ENCODE measurements around the gene SBK1.
"Not testable (repeated sequence)": the region's sequence is repeated elsewhere in the genome, so short reads cannot be mapped to it uniquely, and the experiment has no call there.

Gene SBK1

DNA sequence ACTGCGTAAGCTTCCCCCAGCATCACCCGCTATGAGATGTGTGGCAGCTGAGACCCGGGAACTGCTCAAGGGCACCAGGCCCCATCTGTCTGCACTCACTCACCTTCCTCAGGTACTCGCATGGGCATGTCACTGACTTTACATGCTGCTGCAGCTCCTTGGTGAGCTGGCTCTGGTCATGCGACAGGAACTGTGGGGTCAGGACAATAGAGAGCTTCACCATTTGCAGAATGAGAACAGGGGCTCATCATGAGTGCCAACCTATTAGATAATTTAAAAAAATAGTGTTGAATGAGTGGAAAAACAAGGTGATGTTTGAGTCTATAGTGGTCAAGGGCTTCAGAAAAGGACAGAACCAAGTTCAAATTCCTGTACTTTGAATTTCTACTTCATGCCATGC lies 70.3 kb downstream of the SBK1 start:
- H3K27me3 ChIP-seq (ENCODE audit: insufficient read depth, low read length); H3K36me3 ChIP-seq (ENCODE audit: insufficient read depth, low read depth, low read length); H3K27ac ChIP-seq (ENCODE audit: low read length); H3K4me3 ChIP-seq (ENCODE audit: low read length); H3K9ac ChIP-seq (ENCODE audit: low read depth, low read length); H3K4me1 ChIP-seq (ENCODE audit: insufficient read depth, low read length); H3K9me3 ChIP-seq (ENCODE audit: insufficient read depth, low read depth, low read length): not testable (repeated sequence)

DNA sequence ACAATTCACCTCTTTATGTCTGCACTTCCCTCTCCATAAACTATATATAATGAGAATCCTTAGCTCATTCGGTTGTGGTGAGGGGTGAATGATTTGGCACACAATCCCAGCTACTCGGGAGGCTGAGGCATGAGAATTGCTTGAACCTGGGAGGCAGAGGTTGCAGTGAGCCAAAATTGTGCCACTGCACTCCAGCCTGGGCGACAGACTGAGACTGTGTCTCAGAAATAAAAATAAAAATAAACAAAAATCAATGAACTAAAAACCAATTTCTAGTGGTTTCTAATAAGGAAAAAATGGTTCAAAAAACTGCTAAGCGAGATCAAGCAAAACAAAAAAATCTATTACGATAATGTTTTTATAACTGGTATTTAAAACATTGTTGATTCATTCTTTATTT lies 71.1 kb downstream of the SBK1 start, which contains the start of gene NPIPB6:
NPIPB6 (minus strand) TSS at position 101 of the 400 bp plus-strand sequence. CDS start 686 bp downstream, outside the sequence.
- not testable (repeated sequence) for H3K36me3 ChIP-seq (ENCODE audit: insufficient read depth, low read depth, low read length); H3K9ac ChIP-seq (ENCODE audit: low read depth, low read length); H3K4me3 ChIP-seq (ENCODE audit: low read length); H3K4me1 ChIP-seq (ENCODE audit: insufficient read depth, low read length); H3K27me3 ChIP-seq (ENCODE audit: insufficient read depth, low read length); H3K9me3 ChIP-seq (ENCODE audit: insufficient read depth, low read depth, low read length); H3K27ac ChIP-seq (ENCODE audit: low read length)

DNA sequence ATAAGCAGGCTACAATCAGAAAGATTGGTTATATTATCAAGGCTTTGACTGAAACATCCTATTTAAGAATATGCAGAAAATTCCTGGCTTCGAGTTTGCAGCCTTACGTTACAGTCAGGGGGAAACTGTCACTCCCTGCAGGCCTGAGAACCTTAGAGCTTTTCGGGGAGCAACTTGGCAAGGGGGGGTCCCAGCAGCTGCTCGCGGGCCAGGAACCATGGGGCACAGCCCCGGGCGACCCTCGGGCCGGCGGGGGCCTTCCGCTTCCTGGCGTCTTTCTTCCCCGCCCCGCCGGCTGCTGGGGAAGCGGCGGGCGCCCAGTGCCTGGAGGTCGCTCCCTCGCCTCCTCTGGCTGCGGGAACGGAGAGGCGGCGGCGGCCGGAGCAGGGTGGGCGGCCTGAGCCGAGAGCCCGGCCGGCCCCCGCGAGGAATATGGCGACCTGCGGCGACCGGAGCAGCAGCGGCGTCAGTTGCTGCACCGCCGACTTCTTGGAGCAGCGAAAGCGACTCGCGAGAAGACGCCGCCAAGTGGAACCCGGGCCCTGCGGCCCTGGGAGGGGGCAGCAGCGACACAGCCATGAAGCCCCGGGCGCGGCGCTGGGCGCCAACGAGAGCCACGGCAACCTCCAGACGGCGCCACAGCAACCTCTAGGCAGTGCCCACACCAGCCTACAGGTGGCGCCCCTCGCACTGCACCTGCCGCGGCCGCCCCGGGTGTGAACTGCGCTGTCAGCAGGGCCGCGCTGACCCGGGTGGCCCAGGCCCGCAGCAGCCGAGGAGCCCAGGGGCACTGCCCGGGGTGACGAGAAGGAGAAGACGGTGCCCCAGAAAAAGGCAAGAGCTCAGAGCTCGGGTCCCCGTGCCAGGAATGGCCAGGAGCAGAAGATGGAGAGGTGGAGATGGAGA lies 72.2 kb downstream of the SBK1 start:
- not testable (repeated sequence) for H3K27me3 ChIP-seq (ENCODE audit: insufficient read depth, low read length); H3K9ac ChIP-seq (ENCODE audit: low read depth, low read length); H3K36me3 ChIP-seq (ENCODE audit: insufficient read depth, low read depth, low read length); H3K9me3 ChIP-seq (ENCODE audit: insufficient read depth, low read depth, low read length); H3K27ac ChIP-seq (ENCODE audit: low read length); H3K4me1 ChIP-seq (ENCODE audit: insufficient read depth, low read length); H3K4me3 ChIP-seq (ENCODE audit: low read length)

DNA sequence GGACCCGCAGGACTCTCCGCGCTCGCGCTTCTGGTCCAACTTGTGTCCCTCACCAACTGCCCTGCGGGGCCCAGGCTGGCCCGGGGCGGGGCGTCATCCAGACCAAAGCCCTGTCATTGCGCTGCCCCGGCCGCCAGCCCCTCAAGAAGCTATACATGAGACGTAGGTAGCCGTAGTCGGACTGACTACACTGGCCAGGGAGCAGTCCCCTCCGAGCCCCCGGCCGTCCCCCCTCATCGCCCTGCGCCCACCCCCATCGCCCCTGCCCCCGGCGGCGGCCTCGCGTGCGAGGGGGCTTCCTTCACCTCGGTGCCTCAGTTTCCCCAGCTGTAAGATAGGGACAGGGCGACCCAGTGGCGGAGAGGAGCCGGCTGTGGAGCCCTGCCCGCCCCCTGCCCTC lies 75.6 kb downstream of the SBK1 start:
- H3K9ac ChIP-seq (ENCODE audit: low read depth, low read length); H3K9me3 ChIP-seq (ENCODE audit: insufficient read depth, low read depth, low read length); H3K36me3 ChIP-seq (ENCODE audit: insufficient read depth, low read depth, low read length); H3K4me1 ChIP-seq (ENCODE audit: insufficient read depth, low read length); H3K27me3 ChIP-seq (ENCODE audit: insufficient read depth, low read length); H3K4me3 ChIP-seq (ENCODE audit: low read length); H3K27ac ChIP-seq (ENCODE audit: low read length): not testable (repeated sequence)

All from iPS-20b (cell line).